HEK293 (cell line): Measurements from ENCODE around the gene MAGEA9B.

Experiments
- BCL11B ChIP-seq: fragments of 450-650 bp; formaldehyde crosslinking; IDR thresholded peaks from 2 replicates; pipeline ENCODE4 v1.5.1; 2016; ENCODE audit warnings: low read depth, missing biosample characterization, missing genetic modification characterization
- BCL6B ChIP-seq: fragments of 450-650 bp; formaldehyde crosslinking; IDR thresholded peaks from 2 replicates; pipeline ENCODE4 v1.5.1; 2017; ENCODE audit warnings: missing biosample characterization, missing genetic modification characterization
- EGR2 ChIP-seq: fragments of 450-650 bp; formaldehyde crosslinking; IDR thresholded peaks from 2 replicates; pipeline ENCODE4 v1.5.1; 2016; ENCODE audit warnings: low read depth, missing biosample characterization, missing genetic modification characterization
- GLI2 ChIP-seq: fragments of 450-650 bp; formaldehyde crosslinking; IDR thresholded peaks from 2 replicates; pipeline ENCODE4; 2017; ENCODE audit warnings: missing biosample characterization, missing genetic modification characterization, low read depth, borderline replicate concordance
- PRDM2 ChIP-seq: fragments of 450-650 bp; formaldehyde crosslinking; IDR thresholded peaks from 2 replicates; pipeline ENCODE4 v1.5.1; 2016; ENCODE audit warnings: missing biosample characterization, missing genetic modification characterization, borderline replicate concordance
- REST ChIP-seq: fragments of 450-650 bp; formaldehyde crosslinking; IDR thresholded peaks from 2 replicates; pipeline ENCODE4 v1.5.1; 2016; ENCODE audit warnings: missing biosample characterization, missing genetic modification characterization
- SCRT1 ChIP-seq: fragments of 450-650 bp; formaldehyde crosslinking; IDR thresholded peaks from 2 replicates; pipeline ENCODE4 v1.5.1; 2016; ENCODE audit warnings: missing biosample characterization, missing genetic modification characterization, borderline replicate concordance
- SP7 ChIP-seq: fragments of 450-650 bp; formaldehyde crosslinking; IDR thresholded peaks from 2 replicates; pipeline ENCODE4 v1.5.1; 2016; ENCODE audit warnings: missing biosample characterization, missing genetic modification characterization
- ZBTB17 ChIP-seq: fragments of 450-650 bp; formaldehyde crosslinking; IDR thresholded peaks from 2 replicates; pipeline ENCODE4 v1.5.1; 2016; ENCODE audit warnings: missing biosample characterization, missing genetic modification characterization
- ZEB2 ChIP-seq: fragments of 450-650 bp; formaldehyde crosslinking; IDR thresholded peaks from 2 replicates; pipeline ENCODE4 v1.5.1; 2016; ENCODE audit warnings: missing biosample characterization, missing genetic modification characterization
- ZFP69B ChIP-seq: fragments of 450-650 bp; formaldehyde crosslinking; IDR thresholded peaks from 2 replicates; pipeline ENCODE4 v1.5.1; 2016; ENCODE audit warnings: missing biosample characterization, missing genetic modification characterization
- ZNF157 ChIP-seq: fragments of 450-650 bp; formaldehyde crosslinking; IDR thresholded peaks from 2 replicates; pipeline ENCODE4 v1.5.1; 2016; ENCODE audit warnings: missing biosample characterization, missing genetic modification characterization
- ZNF248 ChIP-seq: fragments of 450-650 bp; formaldehyde crosslinking; IDR thresholded peaks from 2 replicates; pipeline ENCODE4 v1.5.1; 2017; ENCODE audit warnings: missing biosample characterization, missing genetic modification characterization
- ZNF335 ChIP-seq: fragments of 450-650 bp; formaldehyde crosslinking; conservative IDR thresholded peaks from 2 replicates; pipeline ENCODE4 v1.5.1; 2016; ENCODE audit warnings: missing biosample characterization, missing genetic modification characterization
- ZNF350 ChIP-seq: fragments of 450-650 bp; formaldehyde crosslinking; IDR thresholded peaks from 2 replicates; pipeline ENCODE4 v1.5.0; 2017; ENCODE audit warnings: missing biosample characterization, mild to moderate bottlenecking, missing genetic modification characterization
- ZNF366 ChIP-seq: fragments of 450-650 bp; formaldehyde crosslinking; conservative IDR thresholded peaks from 2 replicates; pipeline ENCODE4 v1.5.1; 2016; ENCODE audit warnings: missing biosample characterization, missing genetic modification characterization
- ZNF394 ChIP-seq: fragments of 450-650 bp; formaldehyde crosslinking; IDR thresholded peaks from 2 replicates; pipeline ENCODE4 v1.5.1; 2016; ENCODE audit warnings: missing biosample characterization, missing genetic modification characterization, mild to moderate bottlenecking, moderate library complexity, borderline replicate concordance
- ZNF571 ChIP-seq: fragments of 450-650 bp; formaldehyde crosslinking; IDR thresholded peaks from 2 replicates; pipeline ENCODE4 v1.5.0; 2017; ENCODE audit warnings: missing biosample characterization, missing genetic modification characterization
- ZNF596 ChIP-seq: fragments of 450-650 bp; IDR thresholded peaks from 2 replicates; pipeline ENCODE4 v1.5.0; 2018; ENCODE audit warnings: missing biosample characterization, mild to moderate bottlenecking, missing genetic modification characterization, moderate library complexity
- ZNF610 ChIP-seq: fragments of 450-650 bp; formaldehyde crosslinking; IDR thresholded peaks from 2 replicates; pipeline ENCODE4 v1.5.1; 2016; ENCODE audit warnings: missing biosample characterization, missing genetic modification characterization, borderline replicate concordance
- ZNF704 ChIP-seq: fragments of 450-650 bp; formaldehyde crosslinking; IDR thresholded peaks from 2 replicates; pipeline ENCODE4 v1.5.1; 2016; ENCODE audit warnings: missing biosample characterization, missing genetic modification characterization
- ZSCAN18 ChIP-seq: fragments of 450-650 bp; formaldehyde crosslinking; IDR thresholded peaks from 2 replicates; pipeline ENCODE4 v1.5.1; 2016; ENCODE audit warnings: missing biosample characterization, missing genetic modification characterization
- ZSCAN5A ChIP-seq: fragments of 450-650 bp; formaldehyde crosslinking; IDR thresholded peaks from 2 replicates; pipeline ENCODE4 v1.5.1; 2016; ENCODE audit warnings: missing biosample characterization, missing genetic modification characterization
- ZXDB ChIP-seq: fragments of 450-650 bp; formaldehyde crosslinking; IDR thresholded peaks from 2 replicates; pipeline ENCODE4 v1.5.1; 2016; ENCODE audit warnings: missing biosample characterization, missing genetic modification characterization

MAGEA9B gene

GRCh38 chrX:149539283-149540130 is 47.8 kb downstream of the MAGEA9B start (continued):
- TF ChIP-seq PRDM2 (tag by site-specific recombination), result no peak
- no peak for TF ChIP-seq ZNF571 (tag by site-specific recombination)
- no peak for TF ChIP-seq BCL6B (tag by site-specific recombination)
- TF ChIP-seq ZSCAN5A (tag by site-specific recombination), result no peak
- no peak for TF ChIP-seq SCRT1
- TF ChIP-seq ZXDB (tag by site-specific recombination), result no peak
- TF ChIP-seq BCL11B, result no peak
- TF ChIP-seq ZNF157, result no peak
- no peak for TF ChIP-seq ZNF610 (tag by site-specific recombination)
- TF ChIP-seq ZNF704 (tag by site-specific recombination), result no peak
- peak; percentile 99 for TF ChIP-seq EGR2 (tag by site-specific recombination)
- TF ChIP-seq ZSCAN18, result no peak
- TF ChIP-seq ZFP69B (tag by site-specific recombination), result no peak
- TF ChIP-seq ZNF248 (tag by site-specific recombination), result no peak
- no peak for TF ChIP-seq ZNF596 (tag by site-specific recombination)
- TF ChIP-seq ZNF366, result no peak
- TF ChIP-seq ZNF350, result no peak
- peak; percentile 54; the same call in 1 of the 2 replicates for TF ChIP-seq ZNF394 (tag by site-specific recombination)
- 0 out of 2 replicates have a peak, but pooled peaks have one; percentile 12 for TF ChIP-seq ZNF335 (tag by site-specific recombination)
- no peak for TF ChIP-seq GLI2
- TF ChIP-seq REST (tag by site-specific recombination), result no peak
- TF ChIP-seq SP7 (tag by site-specific recombination), result no peak
- TF ChIP-seq ZBTB17, result no peak
- no peak for TF ChIP-seq ZEB2
